ENCODE measurements around the gene BTAF1.

DNA sequence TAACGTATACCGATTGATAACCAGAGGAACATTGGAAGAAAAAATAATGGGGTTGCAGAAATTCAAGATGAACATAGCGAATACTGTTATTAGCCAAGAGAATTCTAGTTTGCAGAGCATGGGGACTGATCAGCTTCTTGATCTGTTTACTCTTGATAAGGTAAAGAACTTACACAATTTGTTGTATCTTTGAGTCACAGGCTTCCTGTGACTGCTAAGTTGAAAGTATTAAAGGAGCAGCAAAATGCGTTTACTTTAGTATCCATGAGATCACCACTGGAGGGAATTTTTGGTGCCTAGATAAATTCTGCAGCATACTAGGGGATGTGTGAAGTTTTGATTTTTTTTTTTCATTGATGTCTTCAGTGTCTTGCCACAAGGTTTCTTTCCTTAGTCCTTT, 103.6 kb downstream of the BTAF1 start:
- TF ChIP-seq, protein P1, sequence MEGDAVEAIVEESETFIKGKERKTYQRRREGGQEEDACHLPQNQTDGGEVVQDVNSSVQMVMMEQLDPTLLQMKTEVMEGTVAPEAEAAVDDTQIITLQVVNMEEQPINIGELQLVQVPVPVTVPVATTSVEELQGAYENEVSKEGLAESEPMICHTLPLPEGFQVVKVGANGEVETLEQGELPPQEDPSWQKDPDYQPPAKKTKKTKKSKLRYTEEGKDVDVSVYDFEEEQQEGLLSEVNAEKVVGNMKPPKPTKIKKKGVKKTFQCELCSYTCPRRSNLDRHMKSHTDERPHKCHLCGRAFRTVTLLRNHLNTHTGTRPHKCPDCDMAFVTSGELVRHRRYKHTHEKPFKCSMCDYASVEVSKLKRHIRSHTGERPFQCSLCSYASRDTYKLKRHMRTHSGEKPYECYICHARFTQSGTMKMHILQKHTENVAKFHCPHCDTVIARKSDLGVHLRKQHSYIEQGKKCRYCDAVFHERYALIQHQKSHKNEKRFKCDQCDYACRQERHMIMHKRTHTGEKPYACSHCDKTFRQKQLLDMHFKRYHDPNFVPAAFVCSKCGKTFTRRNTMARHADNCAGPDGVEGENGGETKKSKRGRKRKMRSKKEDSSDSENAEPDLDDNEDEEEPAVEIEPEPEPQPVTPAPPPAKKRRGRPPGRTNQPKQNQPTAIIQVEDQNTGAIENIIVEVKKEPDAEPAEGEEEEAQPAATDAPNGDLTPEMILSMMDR (IDR thresholded peaks at IDR 0.05; ENCODE audit: insufficient read depth, low read length): no peak
- no peak for TF ChIP-seq POLR2AphosphoS5 (IDR thresholded peaks at IDR 0.05; ENCODE audit: low read depth)
- TF ChIP-seq, protein P2, sequence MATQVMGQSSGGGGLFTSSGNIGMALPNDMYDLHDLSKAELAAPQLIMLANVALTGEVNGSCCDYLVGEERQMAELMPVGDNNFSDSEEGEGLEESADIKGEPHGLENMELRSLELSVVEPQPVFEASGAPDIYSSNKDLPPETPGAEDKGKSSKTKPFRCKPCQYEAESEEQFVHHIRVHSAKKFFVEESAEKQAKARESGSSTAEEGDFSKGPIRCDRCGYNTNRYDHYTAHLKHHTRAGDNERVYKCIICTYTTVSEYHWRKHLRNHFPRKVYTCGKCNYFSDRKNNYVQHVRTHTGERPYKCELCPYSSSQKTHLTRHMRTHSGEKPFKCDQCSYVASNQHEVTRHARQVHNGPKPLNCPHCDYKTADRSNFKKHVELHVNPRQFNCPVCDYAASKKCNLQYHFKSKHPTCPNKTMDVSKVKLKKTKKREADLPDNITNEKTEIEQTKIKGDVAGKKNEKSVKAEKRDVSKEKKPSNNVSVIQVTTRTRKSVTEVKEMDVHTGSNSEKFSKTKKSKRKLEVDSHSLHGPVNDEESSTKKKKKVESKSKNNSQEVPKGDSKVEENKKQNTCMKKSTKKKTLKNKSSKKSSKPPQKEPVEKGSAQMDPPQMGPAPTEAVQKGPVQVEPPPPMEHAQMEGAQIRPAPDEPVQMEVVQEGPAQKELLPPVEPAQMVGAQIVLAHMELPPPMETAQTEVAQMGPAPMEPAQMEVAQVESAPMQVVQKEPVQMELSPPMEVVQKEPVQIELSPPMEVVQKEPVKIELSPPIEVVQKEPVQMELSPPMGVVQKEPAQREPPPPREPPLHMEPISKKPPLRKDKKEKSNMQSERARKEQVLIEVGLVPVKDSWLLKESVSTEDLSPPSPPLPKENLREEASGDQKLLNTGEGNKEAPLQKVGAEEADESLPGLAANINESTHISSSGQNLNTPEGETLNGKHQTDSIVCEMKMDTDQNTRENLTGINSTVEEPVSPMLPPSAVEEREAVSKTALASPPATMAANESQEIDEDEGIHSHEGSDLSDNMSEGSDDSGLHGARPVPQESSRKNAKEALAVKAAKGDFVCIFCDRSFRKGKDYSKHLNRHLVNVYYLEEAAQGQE (IDR thresholded peaks at IDR 0.05; ENCODE audit: insufficient replicate concordance, low read depth): no peak

Data from HL-60 (cell line).